HG02642 (cell line): ENCODE measurements around the gene OSGEP.

Experiments
- ATAC-seq: cut with Tn5 transposase; IDR thresholded peaks from one replicate; pipeline ENCODE4 v1.9.1; 2021; ENCODE audit warnings: mild to moderate bottlenecking; ENCODE audit not compliant: unreplicated experiment, poor library complexity

Gene OSGEP

GRCh38 chr14:20454516-20455354, at the start of gene OSGEP, which contains the start of gene APEX1:
TSS of gene OSGEP (minus strand) at chr14:20454812. CDS start at chr14:20454683, 129 bp downstream.
TSS of gene APEX1 (plus strand) at chr14:20455226. CDS start at chr14:20455646, 420 bp downstream.
- ATAC-seq, result peak; percentile 92

- ATAC-seq, result no peak
Observed at GRCh38 chr14:20503898-20504297, 49.3 kb upstream of the OSGEP start.

GRCh38 chr14:20501346-20501745, 46.7 kb upstream of the OSGEP start:
- ATAC-seq, result no peak

GRCh38 chr14:20499881-20500280, 45.3 kb upstream of the OSGEP start:
- ATAC-seq, result no peak

- ATAC-seq, result no peak
Observed at GRCh38 chr14:20499108-20499507, 44.5 kb upstream of the OSGEP start.

- no peak for ATAC-seq
Observed at GRCh38 chr14:20498622-20499021, 44.0 kb upstream of the OSGEP start.

GRCh38 chr14:20494935-20495766, 40.5 kb upstream of the OSGEP start:
- no peak for ATAC-seq

- no peak for ATAC-seq
Observed at GRCh38 chr14:20493634-20494033, 39.0 kb upstream of the OSGEP start.

- no peak for ATAC-seq
Observed at GRCh38 chr14:20492486-20492885, 37.9 kb upstream of the OSGEP start.

GRCh38 chr14:20490563-20490962, 36.0 kb upstream of the OSGEP start:
- ATAC-seq, result no peak

GRCh38 chr14:20489093-20489994, 34.7 kb upstream of the OSGEP start:
- peak; percentile 32 for ATAC-seq

- ATAC-seq, result no peak
Observed at GRCh38 chr14:20487396-20487725, 32.7 kb upstream of the OSGEP start.

- ATAC-seq, result no peak
Observed at GRCh38 chr14:20486684-20487395, 32.2 kb upstream of the OSGEP start.

- no peak for ATAC-seq
Observed at GRCh38 chr14:20485900-20486299, 31.3 kb upstream of the OSGEP start.

- no peak for ATAC-seq
Observed at GRCh38 chr14:20482382-20482781, 27.8 kb upstream of the OSGEP start.

- no peak for ATAC-seq
Observed at GRCh38 chr14:20478894-20479293, 24.3 kb upstream of the OSGEP start.

- ATAC-seq, result no peak
Observed at GRCh38 chr14:20477211-20477876, 22.7 kb upstream of the OSGEP start.

- no peak for ATAC-seq
Observed at GRCh38 chr14:20476776-20477175, 22.2 kb upstream of the OSGEP start.

- no peak for ATAC-seq
Observed at GRCh38 chr14:20472536-20473169, 18.0 kb upstream of the OSGEP start.
